Adrenal gland (tissue), 5 donors: ENCODE results near the gene ASIC3.

Source experiments
- CTCF ChIP-seq, 6 experiments: fragments of 450-650 bp in 4 of 6; fragments of 200-600 bp in 2 of 6; sonication (generic) in 1 of 6; IDR thresholded peaks; 1 replicate in 5 of 6; 2 replicates in 1 of 6; pipeline versions ENCODE4 v1.5.1 to v1.8.0; 2016 to 2021; ENCODE audit warnings: antibody characterized with exemption in 6 of 6, mild to moderate bottlenecking in 2 of 6, moderate library complexity in 1 of 6
- POLR2A ChIP-seq, 2 donors: fragments of 450-650 bp; IDR thresholded peaks; one replicate each; pipeline ENCODE4 v1.6.1; 2017; ENCODE audit warnings: antibody characterized with exemption in 2 of 2, mild to moderate bottlenecking in 2 of 2, moderate library complexity in 1 of 2
- donor health status: DM: no; HTN: no; CAD: no.

- TF ChIP-seq CTCF (IDR thresholded peaks at IDR 0.05) (no peak), POLR2A (IDR thresholded peaks at IDR 0.05) (no peak)
Measured at GRCh38 chr7:151023232-151023631, 25.1 kb upstream of the ASIC3 start.
